GM19372 (cell line): Measurements from ENCODE around the gene SH2D5.
"Not testable (repeated sequence)": the region's sequence is repeated elsewhere in the genome, so short reads cannot be mapped to it uniquely, and the experiment has no call there.

Source experiments
- ATAC-seq: cut with Tn5 transposase; IDR thresholded peaks from one replicate; pipeline ENCODE4 v1.9.1; 2021; ENCODE audit warnings: mild to moderate bottlenecking, low read depth, moderate library complexity; ENCODE audit not compliant: unreplicated experiment

The SH2D5 gene

GRCh38 chr1:20699558-20699957, 32.9 kb downstream of the SH2D5 start:
- no peak for ATAC-seq

GRCh38 chr1:20698195-20698910, 34.1 kb downstream of the SH2D5 start:
- no peak for ATAC-seq

DNA sequence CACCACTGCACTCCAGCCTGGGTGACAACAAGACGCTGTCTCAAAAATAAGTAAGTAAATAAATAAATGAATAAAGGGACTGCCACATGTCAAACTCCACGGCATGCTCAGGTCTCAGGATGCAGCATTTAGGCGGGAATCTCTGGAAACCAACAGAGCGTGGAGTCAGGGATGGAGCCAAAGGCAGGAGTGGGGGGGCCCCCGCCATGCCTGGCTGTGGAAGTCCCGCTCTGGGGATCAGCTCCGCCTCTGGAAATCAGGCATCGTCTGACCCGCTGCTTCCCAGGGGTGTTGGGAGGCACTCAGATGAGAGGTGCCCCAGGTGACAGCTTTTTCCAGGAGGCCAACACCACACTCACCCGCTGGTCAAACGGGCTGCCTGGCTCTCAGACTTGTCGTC, 34.9 kb downstream of the SH2D5 start:
- no peak for ATAC-seq

- no peak for ATAC-seq
Measured at GRCh38 chr1:20696397-20697333, 35.8 kb downstream of the SH2D5 start.

GRCh38 chr1:20695515-20695914, 37.0 kb downstream of the SH2D5 start:
- no peak for ATAC-seq

GRCh38 chr1:20693623-20694022, 38.9 kb downstream of the SH2D5 start:
- no peak for ATAC-seq

DNA sequence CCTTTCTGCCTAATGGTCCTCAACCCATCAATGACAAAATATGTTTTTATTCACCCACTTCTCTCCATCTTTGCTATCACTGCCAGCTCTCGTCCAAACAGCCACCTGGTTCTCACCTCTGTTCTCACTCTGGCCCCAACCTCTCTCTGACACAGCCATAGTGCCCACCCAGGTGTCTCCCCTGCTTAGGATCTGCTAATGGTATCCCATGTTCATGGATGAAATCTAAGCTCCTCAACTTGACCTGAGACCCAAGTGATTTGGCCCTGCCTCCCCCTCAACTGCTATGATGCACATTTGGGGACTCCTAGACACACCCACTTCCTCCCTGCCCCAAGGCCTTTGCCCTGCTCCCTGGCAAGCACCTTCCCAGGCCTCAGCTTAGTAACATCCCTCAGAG, 40.6 kb downstream of the SH2D5 start:
- no peak for ATAC-seq

GRCh38 chr1:20689645-20690056, 42.9 kb downstream of the SH2D5 start:
- ATAC-seq: no peak

- no peak for ATAC-seq
Measured at GRCh38 chr1:20686883-20687725, 45.4 kb downstream of the SH2D5 start.

DNA sequence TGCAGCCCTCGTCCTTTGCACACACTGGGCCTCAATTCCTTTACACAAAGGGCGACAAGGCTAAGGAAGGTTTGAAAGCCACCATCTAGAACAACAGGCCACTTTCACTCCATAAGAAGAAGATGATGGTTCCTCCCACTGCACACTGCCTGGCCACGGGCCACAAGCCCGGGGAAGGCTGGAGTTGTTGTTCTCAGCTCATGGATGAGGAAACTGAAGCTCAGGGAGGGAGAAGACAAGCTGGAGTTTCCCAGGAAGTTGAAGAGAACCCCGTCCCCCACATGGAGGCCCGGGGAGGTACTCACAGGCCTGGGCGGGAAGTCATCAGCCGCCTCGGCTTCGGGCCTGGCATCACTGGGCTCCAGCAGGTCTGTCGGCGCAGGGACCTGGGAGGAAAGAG, 46.8 kb downstream of the SH2D5 start:
- ATAC-seq: no peak

- no peak for ATAC-seq
Measured at GRCh38 chr1:20685099-20685662, 47.3 kb downstream of the SH2D5 start.

GRCh38 chr1:20684651-20685050, 47.9 kb downstream of the SH2D5 start:
- ATAC-seq: no peak

DNA sequence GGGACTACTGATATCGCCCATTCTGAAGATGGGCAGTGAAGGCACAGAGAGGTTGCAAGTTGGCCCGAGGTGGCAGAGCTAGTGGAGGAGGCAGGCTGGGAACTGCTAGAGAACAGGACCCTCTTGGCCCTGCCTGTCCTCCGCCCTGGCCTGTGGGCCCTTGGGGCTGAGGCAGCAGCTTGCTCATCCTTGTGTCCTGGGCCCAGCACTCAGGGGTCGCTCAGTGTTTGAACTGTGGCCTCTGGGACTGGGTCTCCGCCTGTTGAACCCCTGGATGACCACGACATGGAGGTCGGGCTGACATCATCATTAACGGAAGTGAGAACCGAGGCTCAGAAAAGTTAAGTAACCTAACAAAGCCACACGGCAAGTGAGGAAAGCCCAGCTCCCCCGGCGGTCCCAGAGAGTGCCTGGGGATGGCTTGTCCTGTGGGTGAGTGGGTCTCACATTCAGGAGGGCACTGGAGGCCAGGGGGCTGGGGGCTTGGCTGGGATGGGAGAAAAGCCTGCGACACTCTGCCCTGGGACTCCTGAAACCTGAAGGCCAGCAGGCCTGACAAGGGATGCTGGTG, 48.4 kb downstream of the SH2D5 start:
- no peak for ATAC-seq

- no peak for ATAC-seq
Measured at GRCh38 chr1:20683614-20684013, 48.9 kb downstream of the SH2D5 start.

DNA sequence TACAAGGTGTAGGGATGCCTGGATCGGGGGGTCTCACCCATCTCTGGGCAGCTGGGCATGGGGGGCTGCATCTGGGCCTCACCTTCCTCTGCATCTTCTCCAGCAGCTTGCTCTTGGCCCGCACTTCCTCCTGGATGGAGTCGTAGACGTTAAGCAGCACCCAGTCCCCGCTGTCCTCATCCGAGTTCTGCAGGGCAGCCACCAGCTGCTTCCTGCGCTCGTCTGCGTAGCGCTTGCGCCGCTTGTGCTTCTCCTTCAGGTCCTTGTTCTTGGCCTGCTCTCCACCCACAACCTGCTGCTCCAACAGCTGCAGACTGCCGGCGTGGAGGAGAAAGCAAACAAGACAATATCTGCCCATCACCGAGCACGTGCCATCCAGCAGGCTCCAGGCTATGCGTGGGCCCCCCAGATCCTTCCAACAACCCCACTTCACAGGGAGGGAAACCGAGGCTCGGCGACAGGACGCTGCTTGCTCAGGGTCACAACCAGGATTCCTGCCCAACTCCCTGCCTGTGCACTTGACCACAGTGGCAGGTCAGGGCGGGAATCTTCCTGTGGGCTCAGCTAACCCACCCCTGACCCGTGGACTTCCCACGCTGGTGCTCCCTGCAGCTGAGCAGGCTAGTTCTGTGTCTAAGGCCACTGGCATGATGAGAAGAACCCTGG, 49.8 kb downstream of the SH2D5 start:
- no peak for ATAC-seq

DNA sequence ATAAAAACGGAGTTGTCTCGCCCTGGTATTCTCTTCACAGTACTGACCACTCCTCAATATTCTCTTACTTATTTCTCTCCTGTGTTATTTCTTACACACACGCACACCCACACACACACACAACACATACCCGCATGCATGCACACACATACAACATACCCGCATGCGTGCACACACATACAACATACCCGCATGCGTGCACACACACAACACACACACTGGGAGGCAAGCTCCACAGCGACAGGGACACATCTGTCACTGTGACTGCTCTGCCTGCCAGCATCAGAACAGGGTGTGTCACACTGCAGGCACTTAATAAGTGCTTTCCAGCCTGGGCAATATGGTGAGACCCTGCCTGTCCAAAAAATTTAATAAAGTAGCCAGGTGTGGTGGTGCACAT, 50.5 kb downstream of the SH2D5 start:
- ATAC-seq: no peak

DNA sequence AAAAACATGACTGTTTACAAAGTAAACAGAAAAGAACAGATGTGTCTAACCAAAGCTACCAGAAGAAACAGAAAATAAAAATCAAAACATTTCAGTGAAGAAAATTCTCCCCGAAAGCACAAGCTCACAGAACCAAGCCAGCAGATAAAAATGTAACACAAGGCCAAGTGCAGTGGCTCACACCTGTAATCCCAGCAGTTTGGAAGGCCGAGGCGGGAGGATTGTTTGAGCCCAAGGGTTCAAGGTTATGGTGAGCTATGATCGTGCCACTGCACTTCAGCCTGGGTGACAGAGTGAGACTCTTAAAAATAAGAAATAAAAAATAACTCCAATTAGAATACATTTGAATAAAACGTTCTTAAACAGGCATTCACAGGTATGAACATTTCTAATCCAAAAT, 52.2 kb downstream of the SH2D5 start:
- ATAC-seq: no peak

GRCh38 chr1:20678599-20678998, 53.9 kb downstream of the SH2D5 start:
- no peak for ATAC-seq

GRCh38 chr1:20673626-20674025, 58.9 kb downstream of the SH2D5 start:
- not testable (repeated sequence) for ATAC-seq

DNA sequence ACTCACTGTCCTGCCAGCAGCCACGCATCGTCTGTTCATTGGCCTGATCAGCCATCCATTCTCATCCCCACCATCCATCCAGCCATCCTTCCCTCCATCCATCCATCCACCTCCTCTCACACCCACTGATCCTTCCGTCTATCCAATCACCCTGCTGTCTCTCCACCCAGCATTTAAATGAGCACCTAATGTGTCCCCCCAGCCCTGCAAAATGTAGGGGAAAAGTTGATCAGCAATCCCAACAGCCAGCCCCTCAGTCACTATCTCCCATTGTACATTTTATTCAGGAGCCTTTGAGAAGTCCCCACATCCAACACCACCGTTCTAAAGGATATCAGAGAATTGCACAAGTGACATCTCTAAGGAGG, 60.3 kb downstream of the SH2D5 start:
- ATAC-seq: no peak
